Fibroblast of skin of scalp (primary cell): ENCODE results near the gene TGM1.
"Not testable (repeated sequence)": the region's sequence is repeated elsewhere in the genome, so short reads cannot be mapped to it uniquely, and the experiment has no call there.

Source experiments
- DNase-seq: peaks from one replicate; pipeline ENCODE4 v3.0.0-alpha.2; 2013

The TGM1 gene

GRCh38 chr14:24232645-24233537, 30.1 kb downstream of the TGM1 start, which contains the start of gene GMPR2:
TSS of gene GMPR2 (plus strand) at chr14:24232929. CDS start at chr14:24233254, 325 bp downstream.
- no peak for DNase-seq

GRCh38 chr14:24232121-24232644, 30.8 kb downstream of the TGM1 start, which contains the start of gene NEDD8:
TSS of gene NEDD8 (minus strand) at chr14:24232367. CDS start at chr14:24232267, 100 bp downstream.
- DNase-seq = peak; percentile 99

GRCh38 chr14:24231263-24232120, 31.5 kb downstream of the TGM1 start:
- DNase-seq = no peak

DNA sequence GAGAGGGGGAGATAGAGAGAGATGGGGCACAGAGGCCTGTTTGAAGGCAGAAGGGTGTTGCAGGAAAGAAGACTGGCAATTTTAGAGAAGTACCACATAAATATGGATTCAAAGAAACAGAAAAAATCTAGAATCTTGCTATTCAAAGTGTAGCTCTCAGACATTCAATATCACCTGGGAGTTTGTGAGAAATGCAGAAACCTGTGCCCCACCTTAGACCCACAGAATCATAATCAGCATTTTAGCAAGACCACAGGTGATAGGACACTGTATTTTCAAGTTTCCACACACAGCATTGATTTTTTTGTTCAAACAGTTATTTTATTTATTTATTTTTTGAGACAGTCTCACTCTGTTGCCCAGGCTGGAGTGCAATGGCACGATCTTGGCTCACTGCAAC, 34.1 kb downstream of the TGM1 start:
- no peak for DNase-seq

DNA sequence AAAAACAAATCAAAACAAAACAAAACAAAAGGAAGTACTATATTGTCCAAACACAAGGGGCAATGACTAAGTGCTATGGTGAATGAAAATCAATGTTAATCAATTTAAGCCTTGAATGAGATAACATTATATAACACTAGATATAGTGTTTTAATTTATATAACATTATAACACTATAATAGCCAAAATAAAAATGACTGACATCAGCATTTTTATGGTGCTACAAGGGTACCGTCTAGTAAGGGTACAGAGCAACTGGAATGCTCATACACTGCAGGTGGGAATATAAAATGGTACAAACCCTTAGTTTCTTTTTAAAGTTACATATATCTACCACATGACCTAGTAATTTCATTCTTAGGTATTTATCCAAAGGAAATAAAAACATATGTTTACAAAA, 36.5 kb downstream of the TGM1 start:
- DNase-seq = no peak

DNA sequence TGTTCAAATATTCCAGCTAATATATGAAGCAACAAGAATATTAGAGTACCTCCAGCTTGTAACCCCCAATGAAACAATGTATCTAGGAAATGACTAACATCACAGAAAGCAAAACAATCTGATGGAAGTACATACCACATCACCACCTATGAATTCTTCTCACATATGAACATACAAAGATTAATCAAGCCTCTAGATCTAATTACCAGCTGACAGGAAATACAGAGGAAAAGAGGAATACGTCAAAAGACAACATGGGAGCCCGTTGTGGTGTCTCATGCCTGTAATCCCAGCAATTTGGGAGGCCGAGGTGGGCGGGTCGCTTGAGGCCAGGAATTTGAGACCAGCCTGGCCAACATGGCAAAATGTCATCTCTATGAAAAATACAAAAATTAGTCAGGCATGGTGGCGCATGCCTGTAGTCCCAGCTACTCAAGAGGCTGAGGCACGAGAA, 38.3 kb downstream of the TGM1 start:
- peak; percentile 82 for DNase-seq

- not testable (repeated sequence) for DNase-seq
Observed at GRCh38 chr14:24222987-24223386, 40.0 kb downstream of the TGM1 start.

DNA sequence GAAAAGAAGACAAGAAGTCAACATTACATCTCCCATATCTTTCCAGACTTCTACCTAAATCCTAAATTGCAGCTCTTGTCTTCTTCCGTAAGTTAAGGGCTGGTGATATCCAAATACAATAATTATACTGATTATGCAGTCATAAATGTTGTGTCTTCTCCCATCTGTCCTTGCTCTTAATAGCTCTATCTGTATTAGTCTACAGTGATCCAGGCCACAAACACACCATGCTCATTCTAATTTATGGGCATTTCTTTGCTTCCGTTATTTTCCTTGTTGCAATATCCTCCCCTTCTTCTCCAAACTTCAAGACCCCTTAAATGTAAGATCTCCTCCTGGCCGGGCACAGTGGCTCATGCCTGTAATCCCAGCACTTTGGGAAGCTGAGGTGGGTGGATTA, 43.5 kb downstream of the TGM1 start:
- DNase-seq = no peak

GRCh38 chr14:24219080-24219479, 43.9 kb downstream of the TGM1 start:
- no peak for DNase-seq

- not testable (repeated sequence) for DNase-seq
Observed at GRCh38 chr14:24216876-24217275, 46.1 kb downstream of the TGM1 start.

- DNase-seq = no peak
Observed at GRCh38 chr14:24216345-24216699, 46.7 kb downstream of the TGM1 start.

GRCh38 chr14:24215495-24216344, 47.3 kb downstream of the TGM1 start, which contains the start of gene MDP1:
TSS of gene MDP1 (minus strand) at chr14:24216066. CDS start at chr14:24215955, 111 bp downstream.
- peak; percentile 87 for DNase-seq

GRCh38 chr14:24213866-24214662, 48.9 kb downstream of the TGM1 start:
- DNase-seq = no peak

DNA sequence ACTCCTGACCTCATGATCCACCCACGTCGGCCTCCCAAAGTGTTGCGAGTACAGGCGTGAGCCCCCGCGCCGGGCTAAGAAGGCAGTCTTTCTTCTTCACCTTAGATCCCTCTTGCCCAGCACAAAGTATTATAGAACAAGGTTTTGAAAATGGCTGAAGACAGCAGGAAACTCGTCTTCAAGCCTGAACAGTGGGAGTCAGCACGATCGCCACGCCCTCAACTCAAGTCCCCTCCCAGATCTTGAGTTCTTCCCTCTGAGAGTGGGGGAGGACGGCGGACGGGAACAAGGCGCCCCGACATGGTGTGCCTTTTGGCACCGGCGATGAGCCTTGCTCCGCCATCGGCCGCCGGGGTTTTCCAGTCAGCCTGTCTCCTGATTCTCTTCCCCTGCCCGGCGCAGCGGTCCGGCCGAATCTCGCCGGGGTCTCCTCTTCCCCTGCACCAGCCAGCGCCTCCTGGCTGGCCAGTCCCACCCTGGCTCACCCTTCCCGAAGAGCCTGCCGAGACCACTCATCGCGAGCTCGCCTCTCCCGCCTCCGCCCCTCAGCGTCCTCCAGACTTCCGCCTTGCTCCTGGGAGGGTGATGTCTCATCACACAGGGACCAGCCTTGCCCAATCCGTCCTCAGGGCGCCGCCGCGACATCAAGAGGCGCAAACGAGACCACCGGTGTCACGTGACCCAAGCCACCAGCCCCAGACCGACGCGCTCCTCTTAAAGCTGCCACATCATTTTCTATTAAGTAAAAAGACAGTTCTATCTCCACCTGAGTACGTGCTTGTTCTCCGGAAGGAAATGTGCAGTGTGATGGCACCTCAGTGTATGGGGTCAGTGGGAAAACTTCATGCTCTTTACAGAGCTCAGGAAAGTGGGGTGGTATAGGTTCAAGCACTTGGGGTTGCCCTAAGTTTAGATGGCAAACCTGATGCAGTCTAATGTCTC, 49.8 kb downstream of the TGM1 start, which contains the start of gene CHMP4A:
CHMP4A (minus strand) TSS at position 565 of the 942 bp plus-strand sequence; CDS start at position 516, 49 bp downstream.
- peak; percentile 99 for DNase-seq

DNA sequence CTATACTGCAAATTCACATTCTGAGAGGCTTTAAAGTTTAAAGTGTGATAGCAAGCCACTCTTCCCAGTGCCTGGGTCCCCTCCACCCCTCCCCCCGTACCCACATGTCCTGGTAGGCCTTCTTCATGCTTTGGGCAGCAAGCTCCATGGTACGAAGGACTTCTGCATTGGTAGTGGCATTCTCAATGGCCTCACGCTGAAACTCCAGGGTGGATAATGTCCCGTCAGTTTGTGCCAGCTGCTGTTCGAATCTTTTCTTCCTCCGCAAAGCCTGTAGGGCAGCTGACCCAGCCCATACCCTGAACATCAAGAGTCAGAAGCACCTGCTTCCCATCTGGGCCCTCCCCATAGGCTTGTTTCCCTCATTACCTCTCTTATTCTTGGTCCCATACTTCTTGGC, 51.7 kb downstream of the TGM1 start:
- DNase-seq = no peak

- DNase-seq = no peak
Observed at GRCh38 chr14:24207625-24208024, 55.4 kb downstream of the TGM1 start.

- DNase-seq = no peak
Observed at GRCh38 chr14:24207104-24207551, 55.8 kb downstream of the TGM1 start.

GRCh38 chr14:24206260-24207103, 56.5 kb downstream of the TGM1 start:
- no peak for DNase-seq
